Measurements from ENCODE around the gene DPY19L2.

The DPY19L2 gene

DNA sequence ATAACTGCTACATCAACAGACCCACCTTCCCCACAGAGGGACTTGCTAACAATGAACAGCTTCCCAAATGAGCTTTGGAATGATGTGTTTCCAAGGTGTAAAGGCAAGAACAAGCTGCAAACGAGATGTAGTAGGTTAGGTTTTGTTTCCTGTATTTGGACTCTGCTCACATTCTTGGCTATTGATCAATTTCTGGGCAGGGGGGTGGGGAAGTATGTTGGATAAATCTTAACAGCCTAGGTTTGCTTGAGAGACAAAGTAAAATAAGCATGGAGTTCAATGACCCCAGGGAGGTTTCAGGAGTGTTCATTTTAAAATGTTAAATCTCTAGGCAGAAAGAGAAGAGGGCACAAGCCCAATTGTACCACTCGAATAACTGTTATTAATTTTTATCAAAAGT lies 146.6 kb downstream of the DPY19L2 start:
- DNase-seq, result no peak

Data from activated gamma-delta T cell treated with Interleukin-2 at 50 U/mL for 16 hours (primary cell).